ENCODE results near the gene CACNB2. TPM values are rescaled to one million over a fixed set of nuclear protein-coding genes. Genes with fewer than 3 reads are reported as not detected.

Gene CACNB2
- total and polyA plus RNA-seq, 4 donors: 0.38 to 3.1 (median 0.83) TPM

- no peak overlapping the region for H3K4me3 ChIP-seq (ENCODE audit: low read depth in 1 of 3, low read length in 3 of 3)
- no peak overlapping the region for H3K9ac ChIP-seq (ENCODE audit: low read depth in 1 of 2, low read length in 2 of 2)
- 81% methylated on average over 7 of the region's 7 CpGs for WGBS
- no peaks in the 10 kb centered on the region for H3K9me3 ChIP-seq (ENCODE audit: control insufficient read depth in 4 of 4, low read length in 3 of 4)
- no peaks in the 10 kb centered on the region for H3K27me3 ChIP-seq (ENCODE audit: control insufficient read depth in 4 of 4, insufficient read depth in 4 of 4, low read length in 3 of 4)
- DNase-seq (ENCODE audit: low spot score): no peak
- no peak for TF ChIP-seq NR2F2 (IDR thresholded peaks at IDR 0.05)
- no peak for TF ChIP-seq YY1 (IDR thresholded peaks at IDR 0.05)
- TF ChIP-seq HNF4G (IDR thresholded peaks at IDR 0.05): no peak
- TF ChIP-seq, protein P1, sequence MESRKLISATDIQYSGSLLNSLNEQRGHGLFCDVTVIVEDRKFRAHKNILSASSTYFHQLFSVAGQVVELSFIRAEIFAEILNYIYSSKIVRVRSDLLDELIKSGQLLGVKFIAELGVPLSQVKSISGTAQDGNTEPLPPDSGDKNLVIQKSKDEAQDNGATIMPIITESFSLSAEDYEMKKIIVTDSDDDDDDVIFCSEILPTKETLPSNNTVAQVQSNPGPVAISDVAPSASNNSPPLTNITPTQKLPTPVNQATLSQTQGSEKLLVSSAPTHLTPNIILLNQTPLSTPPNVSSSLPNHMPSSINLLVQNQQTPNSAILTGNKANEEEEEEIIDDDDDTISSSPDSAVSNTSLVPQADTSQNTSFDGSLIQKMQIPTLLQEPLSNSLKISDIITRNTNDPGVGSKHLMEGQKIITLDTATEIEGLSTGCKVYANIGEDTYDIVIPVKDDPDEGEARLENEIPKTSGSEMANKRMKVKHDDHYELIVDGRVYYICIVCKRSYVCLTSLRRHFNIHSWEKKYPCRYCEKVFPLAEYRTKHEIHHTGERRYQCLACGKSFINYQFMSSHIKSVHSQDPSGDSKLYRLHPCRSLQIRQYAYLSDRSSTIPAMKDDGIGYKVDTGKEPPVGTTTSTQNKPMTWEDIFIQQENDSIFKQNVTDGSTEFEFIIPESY (IDR thresholded peaks at IDR 0.05): no peak
- H3K36me3 ChIP-seq (ENCODE audit: control insufficient read depth in 4 of 4, insufficient read depth in 3 of 4, low read depth in 1 of 4, low read length in 3 of 4): no peaks in the 10 kb centered on the region
- H3K27ac ChIP-seq (ENCODE audit: low read depth in 1 of 2, low read length in 2 of 2): no peak overlapping the region
- H3K4me1 ChIP-seq (ENCODE audit: control insufficient read depth in 4 of 4, insufficient read depth in 4 of 4, low read length in 3 of 4): no peaks in the 10 kb centered on the region
Measured at GRCh38 chr10:18246967-18247366, 106.7 kb downstream of the CACNB2 start.

- TF ChIP-seq CTCF (IDR thresholded peaks at IDR 0.05; ENCODE audit: low read depth, low read length, missing input control) (no peak), TAF1 (conservative IDR thresholded peaks at IDR 0.05) (no peak), ATF3 (IDR thresholded peaks at IDR 0.05) (no peak), RXRA (IDR thresholded peaks at IDR 0.05) (no peak), JUND (IDR thresholded peaks at IDR 0.05) (no peak), FOXA1 (IDR thresholded peaks at IDR 0.05) (no peak), YY1 (IDR thresholded peaks at IDR 0.05) (no peak), HNF4A (conservative IDR thresholded peaks at IDR 0.05) (no peak), FOXA2 (IDR thresholded peaks at IDR 0.05) (no peak), GABPA (IDR thresholded peaks at IDR 0.05 in 1 of 2, conservative IDR thresholded peaks at IDR 0.05 in 1 of 2) (no peak), RAD21 (IDR thresholded peaks at IDR 0.05) (no peak), NR2F2 (IDR thresholded peaks at IDR 0.05) (no peak), HNF4G (IDR thresholded peaks at IDR 0.05) (no peak), REST (IDR thresholded peaks at IDR 0.05) (no peak), EGR1 (IDR thresholded peaks at IDR 0.05; ENCODE audit: low read depth in 2 of 2) (no peak), SP1 (IDR thresholded peaks at IDR 0.05) (no peak)
- TF ChIP-seq, protein P1 (IDR thresholded peaks at IDR 0.05): no peak
- H3K36me3 ChIP-seq (ENCODE audit: control insufficient read depth in 4 of 4, insufficient read depth in 3 of 4, low read depth in 1 of 4, low read length in 3 of 4): no peaks in the 10 kb centered on the region
- 89% methylated on average over 7 of the region's 7 CpGs for WGBS
- no peaks in the 10 kb centered on the region for H3K27me3 ChIP-seq (ENCODE audit: control insufficient read depth in 4 of 4, insufficient read depth in 4 of 4, low read length in 3 of 4)
- no peaks in the 10 kb centered on the region for H3K9me3 ChIP-seq (ENCODE audit: control insufficient read depth in 4 of 4, low read length in 3 of 4)
- no peak overlapping the region for H3K9ac ChIP-seq (ENCODE audit: low read depth in 1 of 2, low read length in 2 of 2)
- H3K27ac ChIP-seq (ENCODE audit: low read depth in 1 of 2, low read length in 2 of 2): no peak overlapping the region
- DNase-seq (ENCODE audit: low spot score): no peak
- H3K4me3 ChIP-seq (ENCODE audit: low read depth in 1 of 3, low read length in 3 of 3): no peak overlapping the region
- H3K4me1 ChIP-seq (ENCODE audit: control insufficient read depth in 4 of 4, insufficient read depth in 4 of 4, low read length in 3 of 4): peaks cover 2 to 18% (median 5%) of the 10 kb centered on the region in 4 donors
Measured at GRCh38 chr10:18252086-18252485, 111.9 kb downstream of the CACNB2 start.

Data from liver (tissue), 9 donors.